Measurements from ENCODE around the gene FBXW7.
A peak's percentile ranks its signal among the peaks of the same experiment; 100 is the strongest.

Gene FBXW7

GRCh38 chr4:152537881-152538280 is 2.0 kb upstream of the FBXW7 start:
- Histone ChIP-seq H3K27me3 (ENCODE audit: insufficient read depth, low read length, poor library complexity, severe bottlenecking) (no peaks in the 10 kb centered on the region), H3F3A (ENCODE audit: low read depth) (no peaks in the 10 kb centered on the region), H3K4me1 (ENCODE audit: insufficient read depth, low read length, poor library complexity, severe bottlenecking) (peaks cover 37% of the 10 kb centered on the region), H2AFZ (ENCODE audit: low read length) (no peak overlapping the region), H3K79me2 (ENCODE audit: insufficient read depth, low read length) (peaks cover 64% of the 10 kb centered on the region), H3K9me3 (ENCODE audit: insufficient read depth, low read depth, low read length) (no peaks in the 10 kb centered on the region; the same call in 1 of the 2 replicates), H3K4me3 (ENCODE audit: low read length, poor library complexity, severe bottlenecking) (peak overlapping the region; percentile 82), H3K36me3 (ENCODE audit: insufficient read depth, low read length) (peaks cover 3% of the 10 kb centered on the region; the same call in 1 of the 2 replicates), H3K9me2 (replicated peaks; ENCODE audit: low read depth, low read length) (no peaks in the 10 kb centered on the region), H3K4me2 (ENCODE audit: low read depth, low read length, poor library complexity, severe bottlenecking) (peak overlapping the region; percentile 83), H3K9ac (ENCODE audit: low read depth, low read length, poor library complexity, severe bottlenecking) (peak overlapping the region; percentile 78), H4K20me1 (ENCODE audit: insufficient read depth, low read length, poor library complexity, severe bottlenecking) (peaks cover 42% of the 10 kb centered on the region)
- no peak for TF ChIP-seq EZH2phosphoT487 (IDR thresholded peaks at IDR 0.05; ENCODE audit: borderline replicate concordance)
- no peak for TF ChIP-seq CTCF (conservative IDR thresholded peaks at IDR 0.05; ENCODE audit: low read length)

- H3K79me2 ChIP-seq (ENCODE audit: insufficient read depth, low read length): peaks cover 76% of the 10 kb centered on the region
- H3K4me3 ChIP-seq (ENCODE audit: low read length, poor library complexity, severe bottlenecking): peak overlapping the region; percentile 82
- H2AFZ ChIP-seq (ENCODE audit: low read length): peak overlapping the region; percentile 74
- no peaks in the 10 kb centered on the region for H3K27me3 ChIP-seq (ENCODE audit: insufficient read depth, low read length, poor library complexity, severe bottlenecking)
- no peaks in the 10 kb centered on the region; the same call in 1 of the 2 replicates for H3K9me3 ChIP-seq (ENCODE audit: insufficient read depth, low read depth, low read length)
- H3F3A ChIP-seq (ENCODE audit: low read depth): no peaks in the 10 kb centered on the region
- peak overlapping the region; percentile 83 for H3K4me2 ChIP-seq (ENCODE audit: low read depth, low read length, poor library complexity, severe bottlenecking)
- peaks cover 51% of the 10 kb centered on the region for H4K20me1 ChIP-seq (ENCODE audit: insufficient read depth, low read length, poor library complexity, severe bottlenecking)
- no peaks in the 10 kb centered on the region for H3K9me2 ChIP-seq (replicated peaks; ENCODE audit: low read depth, low read length)
- H3K36me3 ChIP-seq (ENCODE audit: insufficient read depth, low read length): peaks cover 3% of the 10 kb centered on the region; the same call in 1 of the 2 replicates
- peaks cover 48% of the 10 kb centered on the region for H3K4me1 ChIP-seq (ENCODE audit: insufficient read depth, low read length, poor library complexity, severe bottlenecking)
- H3K9ac ChIP-seq (ENCODE audit: low read depth, low read length, poor library complexity, severe bottlenecking): peak overlapping the region; percentile 78
- TF ChIP-seq EZH2phosphoT487 (IDR thresholded peaks at IDR 0.05; ENCODE audit: borderline replicate concordance) (no peak), CTCF (conservative IDR thresholded peaks at IDR 0.05; ENCODE audit: low read length) (no peak)
Measured at GRCh38 chr4:152536545-152537182, 772 bp upstream of the FBXW7 start.

- Histone ChIP-seq H3K36me3 (ENCODE audit: insufficient read depth, low read length) (peaks cover 3% of the 10 kb centered on the region; the same call in 1 of the 2 replicates), H4K20me1 (ENCODE audit: insufficient read depth, low read length, poor library complexity, severe bottlenecking) (peaks cover 58% of the 10 kb centered on the region), H3K27me3 (ENCODE audit: insufficient read depth, low read length, poor library complexity, severe bottlenecking) (no peaks in the 10 kb centered on the region), H2AFZ (ENCODE audit: low read length) (peak overlapping the region; percentile 44), H3K4me2 (ENCODE audit: low read depth, low read length, poor library complexity, severe bottlenecking) (peak overlapping the region; percentile 87), H3K9me2 (replicated peaks; ENCODE audit: low read depth, low read length) (no peaks in the 10 kb centered on the region), H3K4me1 (ENCODE audit: insufficient read depth, low read length, poor library complexity, severe bottlenecking) (peaks cover 58% of the 10 kb centered on the region), H3K9ac (ENCODE audit: low read depth, low read length, poor library complexity, severe bottlenecking) (peak overlapping the region; percentile 79), H3F3A (ENCODE audit: low read depth) (no peaks in the 10 kb centered on the region), H3K79me2 (ENCODE audit: insufficient read depth, low read length) (peaks cover 87% of the 10 kb centered on the region), H3K4me3 (ENCODE audit: low read length, poor library complexity, severe bottlenecking) (peak overlapping the region; percentile 82), H3K9me3 (ENCODE audit: insufficient read depth, low read depth, low read length) (no peaks in the 10 kb centered on the region; the same call in 1 of the 2 replicates)
- TF ChIP-seq CTCF (conservative IDR thresholded peaks at IDR 0.05; ENCODE audit: low read length) (no peak), EZH2phosphoT487 (IDR thresholded peaks at IDR 0.05; ENCODE audit: borderline replicate concordance) (no peak)
Measured at GRCh38 chr4:152535360-152535902, 461 bp downstream of the FBXW7 start.

Data from Loucy (cell line).